ENCODE data around the gene ZNF491.
"Not testable (repeated sequence)": the region's sequence is repeated elsewhere in the genome, so short reads cannot be mapped to it uniquely, and the experiment has no call there.

ZNF491 gene

GRCh38 chr19:11807099-11807380 is 8.7 kb downstream of the ZNF491 start:
- no peak for DNase-seq

- no peak for DNase-seq
Measured at GRCh38 chr19:11813703-11814028, 15.3 kb downstream of the ZNF491 start.

GRCh38 chr19:11814029-11814699 is 15.8 kb downstream of the ZNF491 start, which contains the start of gene ZNF440:
ZNF440 (plus strand) TSS chr19:11814273; CDS start chr19:11814448, 175 bp downstream.
- peak; percentile 20 for DNase-seq

GRCh38 chr19:11814700-11815035 is 16.3 kb downstream of the ZNF491 start:
- no peak for DNase-seq

DNA sequence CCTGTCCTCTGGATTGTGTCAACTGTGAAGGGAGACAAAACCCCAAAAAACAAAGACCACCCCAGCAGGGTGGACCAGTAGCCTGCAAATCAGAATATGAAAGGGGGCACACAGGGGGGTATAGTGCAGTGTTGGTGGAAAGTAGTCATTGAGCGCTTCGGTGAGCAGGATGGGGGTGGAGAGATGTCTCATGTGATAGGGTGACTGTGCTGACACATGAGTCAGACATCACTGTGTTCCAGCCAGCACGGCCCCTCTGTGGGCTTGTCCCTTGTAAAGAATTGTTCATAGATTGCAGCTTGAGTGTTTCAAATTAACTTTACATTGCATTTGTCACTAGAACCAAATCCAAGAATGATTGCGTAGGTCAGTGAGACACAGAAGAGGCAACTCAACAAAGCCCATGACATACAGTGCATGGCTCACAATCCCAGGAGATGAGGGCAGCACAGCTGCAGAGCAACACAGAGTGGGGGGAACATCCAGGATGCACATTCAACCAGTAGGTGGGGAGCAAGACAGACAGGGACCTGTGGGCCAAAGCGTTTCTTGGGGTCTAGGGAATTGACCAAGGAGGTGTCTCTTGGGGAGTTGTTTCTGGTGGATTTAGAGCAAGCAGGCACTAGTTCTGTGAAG is 23.3 kb downstream of the ZNF491 start:
- no peak for DNase-seq

DNA sequence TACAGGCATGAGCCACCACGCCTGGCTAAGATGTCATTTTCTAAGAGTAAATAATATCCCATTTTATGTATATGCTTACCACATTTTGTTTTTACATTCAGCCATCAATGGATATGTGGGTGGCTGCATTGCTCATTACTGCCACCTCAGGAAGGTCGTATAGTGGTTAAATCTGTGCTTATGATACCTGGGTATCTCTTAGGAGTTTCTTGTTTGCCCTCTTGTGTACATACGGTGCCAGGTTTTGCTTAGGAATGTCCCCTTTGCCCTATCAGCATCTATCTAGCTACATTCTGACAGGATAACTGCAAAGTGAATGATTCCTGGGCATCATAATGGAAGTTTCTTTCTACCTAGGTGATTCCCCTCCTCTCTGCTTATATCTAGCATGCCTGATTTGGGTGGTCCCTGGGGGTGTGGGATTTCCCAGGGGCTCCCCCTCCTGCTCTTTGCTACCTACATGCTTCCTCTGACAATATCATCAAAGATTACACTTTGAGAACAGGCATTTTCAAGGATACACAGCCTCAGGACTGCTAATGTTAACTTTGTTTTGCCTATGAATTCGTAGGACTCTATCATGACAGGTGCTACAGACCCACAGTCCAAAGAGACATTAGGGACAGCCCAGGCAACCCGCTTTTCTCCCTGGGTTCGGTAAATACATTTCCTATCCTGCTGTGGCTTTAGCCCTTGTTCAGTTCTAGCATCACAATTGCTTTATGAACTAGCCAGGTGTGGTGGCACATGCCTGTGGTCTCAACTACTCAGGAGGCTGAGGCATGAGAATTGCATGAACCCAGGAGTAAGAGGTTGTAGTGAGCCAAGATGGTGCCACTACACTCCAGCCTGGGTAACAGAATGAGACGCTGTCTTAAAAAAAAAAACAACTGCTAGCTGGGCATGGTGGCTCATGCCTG is 30.9 kb downstream of the ZNF491 start:
- not testable (repeated sequence) for DNase-seq

DNA sequence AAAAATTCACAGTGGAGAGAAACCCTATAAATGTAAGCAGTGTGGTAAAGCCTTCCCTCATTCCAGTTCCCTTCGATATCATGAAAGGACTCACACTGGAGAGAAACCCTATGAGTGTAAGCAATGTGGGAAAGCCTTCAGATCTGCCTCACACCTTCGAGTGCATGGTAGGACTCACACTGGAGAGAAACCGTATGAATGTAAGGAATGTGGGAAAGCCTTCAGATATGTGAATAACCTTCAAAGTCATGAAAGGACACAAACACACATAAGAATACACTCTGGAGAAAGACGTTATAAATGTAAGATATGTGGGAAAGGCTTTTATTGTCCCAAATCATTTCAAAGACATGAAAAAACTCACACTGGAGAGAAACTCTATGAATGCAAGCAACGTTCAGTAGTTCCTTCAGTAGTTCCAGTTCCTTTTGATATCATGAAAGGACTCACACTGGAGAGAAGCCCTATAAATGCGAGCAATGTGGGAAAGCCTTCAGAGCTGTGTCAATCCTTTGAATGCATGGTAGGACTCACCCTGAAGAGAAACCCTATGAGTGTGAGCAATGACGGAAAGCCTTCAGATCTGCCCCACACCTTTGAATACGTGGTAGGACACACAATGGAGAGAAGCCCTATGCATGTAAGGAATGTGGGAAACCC is 34.1 kb downstream of the ZNF491 start:
- no peak for DNase-seq

GRCh38 chr19:11833541-11833940 is 35.2 kb downstream of the ZNF491 start:
- no peak for DNase-seq

DNA sequence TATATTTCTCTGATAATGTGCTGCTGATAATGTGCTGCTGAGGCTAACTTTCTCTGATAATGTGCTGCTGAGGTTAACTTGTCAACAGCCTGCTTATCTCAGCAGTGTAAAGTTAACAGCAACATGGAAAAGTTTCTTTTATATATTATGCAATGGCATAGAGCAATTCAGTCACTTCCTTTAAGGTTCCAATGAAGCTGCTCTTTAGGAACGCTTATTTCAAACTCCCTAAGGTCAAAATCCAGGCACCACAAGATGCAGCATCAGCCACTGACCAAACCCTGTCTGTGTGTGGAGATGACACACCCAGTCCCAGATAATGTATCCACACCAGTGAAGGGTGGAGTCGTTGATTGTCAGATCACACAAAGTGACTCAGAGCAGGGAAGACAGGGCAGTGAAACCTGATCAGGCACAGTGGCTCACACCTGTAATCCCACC is 37.3 kb downstream of the ZNF491 start:
- DNase-seq, result not testable (repeated sequence)

DNA sequence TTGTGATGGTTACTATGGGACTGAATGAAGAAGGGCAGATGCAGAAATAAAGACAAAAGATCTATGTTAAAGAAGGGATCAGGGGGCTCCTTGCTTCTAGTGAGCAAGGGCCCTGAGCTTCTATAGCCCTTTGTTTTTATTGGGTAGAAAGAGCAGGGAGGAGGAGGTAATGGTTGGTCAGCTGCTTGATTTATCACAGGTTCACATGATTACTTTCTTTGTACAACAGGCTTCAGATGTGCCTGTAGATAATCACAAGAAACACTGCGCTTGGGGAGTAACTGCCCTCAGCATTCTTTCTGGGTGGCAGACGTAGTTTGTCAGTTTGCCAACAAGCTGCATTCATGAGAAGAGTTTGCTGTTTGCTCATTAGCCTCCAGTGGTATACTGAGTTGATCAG is 45.4 kb downstream of the ZNF491 start:
- no peak for DNase-seq

GRCh38 chr19:11847615-11848014 is 49.3 kb downstream of the ZNF491 start:
- not testable (repeated sequence) for DNase-seq

DNA sequence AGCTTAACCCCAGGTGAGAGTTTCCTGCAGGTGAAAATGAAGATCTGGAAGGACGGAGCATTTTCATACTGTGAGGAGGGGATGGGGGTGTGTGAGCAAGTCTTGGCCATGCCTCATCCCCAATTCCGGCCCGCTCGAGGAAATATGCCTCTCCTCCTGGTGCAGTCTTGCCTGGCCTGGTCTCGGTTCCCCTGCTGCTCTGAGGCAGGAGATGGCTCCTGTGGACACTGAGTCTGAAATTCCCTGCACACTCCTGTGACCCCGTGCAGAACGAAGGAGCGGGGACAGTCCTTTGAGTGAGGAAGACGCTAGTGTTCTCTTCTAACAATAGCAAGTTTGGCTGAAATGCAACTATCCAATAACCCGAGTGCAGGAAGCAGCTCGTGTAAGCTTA is 49.9 kb downstream of the ZNF491 start:
- DNase-seq, result no peak

DNA sequence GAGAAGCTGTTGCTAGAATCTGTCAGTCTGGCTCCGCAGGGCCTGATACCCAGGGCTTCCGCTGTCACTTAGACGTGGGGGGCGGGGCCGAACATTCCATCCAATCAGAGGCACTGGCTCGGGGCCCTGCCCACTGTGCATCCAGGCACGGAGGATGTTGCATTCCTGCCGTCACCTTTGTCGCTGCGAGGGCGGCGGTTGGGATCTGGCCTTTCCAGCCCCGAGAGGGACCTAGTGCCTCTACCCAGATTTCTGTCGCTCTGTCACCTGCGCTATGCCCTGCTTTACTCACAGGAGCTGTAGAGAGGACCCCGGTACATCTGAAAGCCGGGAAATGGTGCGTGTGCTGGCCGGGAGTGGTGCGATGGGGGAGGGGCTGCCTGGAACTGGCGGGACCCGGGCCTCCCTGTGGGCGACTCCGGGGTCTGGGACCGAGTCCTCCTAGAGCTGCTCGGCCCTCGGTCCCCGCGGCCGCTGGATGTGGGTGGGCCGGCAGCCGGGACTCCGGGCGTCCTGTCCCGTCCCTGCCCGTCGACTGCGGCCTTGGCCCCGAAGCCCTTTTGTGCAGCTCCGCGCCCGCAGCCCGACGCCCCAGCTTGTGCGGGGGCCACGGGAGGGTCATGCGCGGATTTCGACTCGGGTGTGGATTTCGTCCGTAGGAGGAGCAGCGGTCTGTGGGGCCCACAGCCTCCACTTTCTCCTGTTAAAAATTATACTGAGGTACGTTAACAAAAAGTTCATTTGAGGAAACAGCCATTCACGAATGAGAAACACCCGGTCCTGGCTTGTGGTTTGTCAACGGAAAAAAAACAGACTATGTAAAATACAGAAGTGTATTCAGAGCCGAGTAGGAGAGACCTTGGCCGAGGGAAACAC is 50.5 kb downstream of the ZNF491 start, which contains the start of gene ZNF439:
ZNF439 (plus strand) TSS at position 133 of the 876 bp plus-strand sequence; CDS start at position 275, 142 bp downstream.
- peak; percentile 22 for DNase-seq

- not testable (repeated sequence) for DNase-seq
Measured at GRCh38 chr19:11850289-11850688, 52.0 kb downstream of the ZNF491 start.

DNA sequence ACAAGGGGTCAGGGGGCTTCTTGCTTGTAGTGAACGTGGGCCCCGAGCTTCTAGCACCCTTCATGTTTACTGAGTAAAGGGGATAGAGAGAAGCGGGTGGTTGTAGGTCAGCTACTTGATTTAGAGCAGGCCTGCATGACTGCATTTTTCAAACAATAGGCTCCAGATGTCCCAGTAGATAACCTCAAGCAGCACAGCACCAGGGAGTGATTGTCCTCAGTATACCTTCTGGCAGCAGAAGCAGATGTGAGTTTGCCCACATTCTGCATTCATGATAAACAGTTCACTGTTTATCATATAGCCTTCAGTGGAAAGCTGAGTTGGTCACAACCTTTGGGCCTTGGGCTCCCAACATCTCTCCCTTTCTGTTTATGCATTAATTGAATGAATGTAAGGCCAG is 55.0 kb downstream of the ZNF491 start:
- no peak for DNase-seq

GRCh38 chr19:11856596-11857250 is 58.4 kb downstream of the ZNF491 start:
- DNase-seq, result no peak
